GM18526 (cell line): ENCODE results near the gene SCNM1.

ENCODE experiments used
- POLR2A ChIP-seq: IDR thresholded peaks from 3 replicates; pipeline ENCODE4 v1.6.1; 2011; ENCODE audit not compliant: insufficient read length; ENCODE audit errors: extremely low read depth

Gene SCNM1

GRCh38 chr1:151165738-151166504, at the start of gene SCNM1, which contains the start of gene LYSMD1:
Gene SCNM1, plus strand, starts transcription at chr1:151166144. Its CDS starts 9 bp downstream, at chr1:151166153.
Gene LYSMD1, minus strand, starts transcription at chr1:151165902. Its CDS starts 644 bp downstream, at chr1:151165258.
- TF ChIP-seq POLR2A, result peak; percentile 68

GRCh38 chr1:151124763-151125403, 41.1 kb upstream of the SCNM1 start:
- no peak for TF ChIP-seq POLR2A

- no peak for TF ChIP-seq POLR2A
These were observed 37.1 kb upstream of the SCNM1 start for GRCh38 chr1:151128800-151129199.

- TF ChIP-seq POLR2A, result peak; percentile 33
These were observed 34.9 kb upstream of the SCNM1 start for GRCh38 chr1:151130987-151131586.

GRCh38 chr1:151131701-151132334, 34.1 kb upstream of the SCNM1 start:
- no peak for TF ChIP-seq POLR2A

- TF ChIP-seq POLR2A, result no peak
These were observed 33.5 kb upstream of the SCNM1 start for GRCh38 chr1:151132335-151133017.

GRCh38 chr1:151133018-151133806, 32.7 kb upstream of the SCNM1 start:
- no peak for TF ChIP-seq POLR2A

- no peak for TF ChIP-seq POLR2A
These were observed 31.5 kb upstream of the SCNM1 start for GRCh38 chr1:151134396-151134795.

GRCh38 chr1:151134991-151135390, 31.0 kb upstream of the SCNM1 start:
- TF ChIP-seq POLR2A, result no peak

GRCh38 chr1:151135433-151136385, 30.2 kb upstream of the SCNM1 start:
- TF ChIP-seq POLR2A, result no peak

GRCh38 chr1:151137789-151138188, 28.2 kb upstream of the SCNM1 start:
- no peak for TF ChIP-seq POLR2A

- no peak for TF ChIP-seq POLR2A
These were observed 23.4 kb upstream of the SCNM1 start for GRCh38 chr1:151142411-151143056.

GRCh38 chr1:151143057-151143435, 22.9 kb upstream of the SCNM1 start:
- TF ChIP-seq POLR2A, result no peak
